ENCODE measurements around the gene KIF1A.

The KIF1A gene

GRCh38 chr2:240865391-240865790 lies 45.4 kb upstream of the KIF1A start:
- no peak for TF ChIP-seq REST (IDR thresholded peaks at IDR 0.05; ENCODE audit: insufficient read depth in 1 of 2, low read depth in 2 of 2, low read length in 2 of 2)
- TF ChIP-seq FOXP2 (optimal IDR thresholded peaks at IDR 0.05; ENCODE audit: borderline replicate concordance, extremely low read depth, extremely low read length, insufficient read depth) = no peak
- TF ChIP-seq SIN3A (IDR thresholded peaks at IDR 0.05; ENCODE audit: borderline replicate concordance, insufficient read depth, low read length) = no peak
- no peak for TF ChIP-seq POLR2AphosphoS5 (IDR thresholded peaks at IDR 0.05; ENCODE audit: low read depth, low read length)
- no peak for TF ChIP-seq TAF1 (IDR thresholded peaks at IDR 0.05; ENCODE audit: borderline replicate concordance, insufficient read depth, low read length)

GRCh38 chr2:240864475-240864874 lies 44.5 kb upstream of the KIF1A start:
- TF ChIP-seq TAF1 (IDR thresholded peaks at IDR 0.05; ENCODE audit: borderline replicate concordance, insufficient read depth, low read length) (no peak), POLR2AphosphoS5 (IDR thresholded peaks at IDR 0.05; ENCODE audit: low read depth, low read length) (no peak), FOXP2 (optimal IDR thresholded peaks at IDR 0.05; ENCODE audit: borderline replicate concordance, extremely low read depth, extremely low read length, insufficient read depth) (no peak), SIN3A (IDR thresholded peaks at IDR 0.05; ENCODE audit: borderline replicate concordance, insufficient read depth, low read length) (no peak), REST (IDR thresholded peaks at IDR 0.05; ENCODE audit: insufficient read depth in 1 of 2, low read depth in 2 of 2, low read length in 2 of 2) (no peak)

GRCh38 chr2:240861547-240861946 lies 41.5 kb upstream of the KIF1A start:
- TF ChIP-seq REST (IDR thresholded peaks at IDR 0.05; ENCODE audit: insufficient read depth in 1 of 2, low read depth in 2 of 2, low read length in 2 of 2) = no peak
- TF ChIP-seq FOXP2 (optimal IDR thresholded peaks at IDR 0.05; ENCODE audit: borderline replicate concordance, extremely low read depth, extremely low read length, insufficient read depth) = no peak
- TF ChIP-seq TAF1 (IDR thresholded peaks at IDR 0.05; ENCODE audit: borderline replicate concordance, insufficient read depth, low read length) = no peak
- no peak for TF ChIP-seq SIN3A (IDR thresholded peaks at IDR 0.05; ENCODE audit: borderline replicate concordance, insufficient read depth, low read length)
- TF ChIP-seq POLR2AphosphoS5 (IDR thresholded peaks at IDR 0.05; ENCODE audit: low read depth, low read length) = no peak

GRCh38 chr2:240858871-240859270 lies 38.9 kb upstream of the KIF1A start:
- no peak for TF ChIP-seq SIN3A (IDR thresholded peaks at IDR 0.05; ENCODE audit: borderline replicate concordance, insufficient read depth, low read length)
- no peak for TF ChIP-seq REST (IDR thresholded peaks at IDR 0.05; ENCODE audit: insufficient read depth in 1 of 2, low read depth in 2 of 2, low read length in 2 of 2)
- no peak for TF ChIP-seq TAF1 (IDR thresholded peaks at IDR 0.05; ENCODE audit: borderline replicate concordance, insufficient read depth, low read length)
- TF ChIP-seq POLR2AphosphoS5 (IDR thresholded peaks at IDR 0.05; ENCODE audit: low read depth, low read length) = no peak
- TF ChIP-seq FOXP2 (optimal IDR thresholded peaks at IDR 0.05; ENCODE audit: borderline replicate concordance, extremely low read depth, extremely low read length, insufficient read depth) = no peak

- TF ChIP-seq POLR2AphosphoS5 (IDR thresholded peaks at IDR 0.05; ENCODE audit: low read depth, low read length) (no peak), TAF1 (IDR thresholded peaks at IDR 0.05; ENCODE audit: borderline replicate concordance, insufficient read depth, low read length) (no peak), FOXP2 (optimal IDR thresholded peaks at IDR 0.05; ENCODE audit: borderline replicate concordance, extremely low read depth, extremely low read length, insufficient read depth) (no peak)
Measured at GRCh38 chr2:240858321-240858720, 38.3 kb upstream of the KIF1A start.
